Measurements from ENCODE around the gene PPP2R2C. TPM values are rescaled to one million over a fixed set of nuclear protein-coding genes. Genes with fewer than 3 reads are reported as not detected.

PPP2R2C gene
- total and polyA plus RNA-seq, 7 experiments from 2014 or later, result not detected

DNA sequence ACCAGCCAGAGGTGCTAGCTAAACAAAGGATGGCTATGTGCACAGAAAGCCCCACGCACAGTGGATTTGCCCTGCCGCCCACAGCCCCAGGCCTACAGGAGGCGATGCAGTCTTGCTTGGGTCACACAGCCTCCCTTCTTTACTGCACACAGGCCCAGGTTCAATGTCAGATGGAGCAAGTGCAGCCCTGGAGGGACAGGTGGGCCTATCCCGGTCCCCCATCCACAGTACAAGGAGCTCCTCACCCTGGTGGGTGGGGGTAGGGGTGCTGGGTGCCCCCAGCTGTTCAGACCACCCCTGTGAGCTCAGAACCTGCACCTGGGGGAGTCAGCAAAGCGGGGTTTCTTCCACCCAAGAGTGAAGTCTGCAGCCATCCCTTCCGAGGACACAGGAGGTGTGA lies 114.9 kb downstream of the PPP2R2C start:
- CTCF ChIA-PET, result no interaction called here
- H3K36me3 Mint-ChIP-seq, result no peaks in the 10 kb centered on the region
- peaks cover 0 to 7% (median 0%) of the 10 kb centered on the region in 7 donors for H3K4me1 Mint-ChIP-seq
- peaks cover 3 to 33% (median 18%) of the 10 kb centered on the region in 5 donors for H3K27me3 Mint-ChIP-seq
- H3K9me3 Mint-ChIP-seq, result peaks cover 0 to 2% (median 0%) of the 10 kb centered on the region in 11 donors
- DNase-seq, result no peak
- no peaks in the 10 kb centered on the region for H3K27me3 ChIP-seq (ENCODE audit: control insufficient read depth in 2 of 2, insufficient read depth in 2 of 2, low read length in 2 of 2)
- no peaks in the 10 kb centered on the region for H3K4me1 ChIP-seq (ENCODE audit: control insufficient read depth in 2 of 2, insufficient read depth in 2 of 2, low read length in 2 of 2)
- POLR2A ChIA-PET, result no interaction called here
- no peak overlapping the region for H3K4me3 ChIP-seq (ENCODE audit: low read length)
- ATAC-seq, result no peak
- H3K36me3 ChIP-seq (ENCODE audit: control insufficient read depth in 2 of 3, insufficient read depth in 3 of 3, low read length in 3 of 3), result no peaks in the 10 kb centered on the region
- H3K27ac ChIP-seq (ENCODE audit: low read depth, low read length), result no peak overlapping the region
- no peak overlapping the region for H3K27ac Mint-ChIP-seq
- intact Hi-C loops (cut with micrococcal nuclease), result no loop called here
- no peaks in the 10 kb centered on the region for H3K9me3 ChIP-seq (ENCODE audit: control insufficient read depth in 2 of 3, low read length in 3 of 3)
- no peak overlapping the region for H3K4me3 Mint-ChIP-seq

DNA sequence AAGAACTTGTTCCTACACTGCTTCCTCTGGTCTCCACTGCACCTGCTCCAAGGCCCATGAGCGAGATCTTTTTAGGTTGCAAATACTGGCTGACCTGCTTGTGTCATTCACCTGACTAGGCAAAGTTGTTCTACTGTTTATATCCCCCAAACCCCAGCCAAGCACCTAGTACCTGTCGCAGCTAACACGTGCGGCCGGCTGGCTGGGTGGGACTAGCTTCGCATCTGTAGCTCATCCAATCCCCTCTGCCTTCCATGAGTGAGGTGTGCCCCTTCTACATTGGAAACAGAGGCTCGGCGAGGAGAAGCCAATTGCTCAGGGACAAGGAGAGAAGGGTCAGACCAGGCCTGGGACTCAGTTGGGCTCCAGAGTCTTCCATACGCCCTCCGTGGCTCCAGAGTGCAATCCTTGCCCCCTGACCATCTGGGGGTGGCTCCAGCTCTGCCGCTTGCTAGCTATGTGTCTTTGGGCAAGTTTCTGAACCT lies 116.3 kb downstream of the PPP2R2C start:
- intact Hi-C loops (cut with micrococcal nuclease), result no loop called here
- Mint-ChIP-seq H3K27ac (no peak overlapping the region), H3K9me3 (peaks cover 0 to 2% (median 0%) of the 10 kb centered on the region in 11 donors), H3K36me3 (no peaks in the 10 kb centered on the region), H3K4me1 (peaks cover 0 to 7% (median 0%) of the 10 kb centered on the region in 7 donors), H3K27me3 (peaks cover 3 to 25% (median 20%) of the 10 kb centered on the region in 5 donors), H3K4me3 (no peak overlapping the region)
- POLR2A ChIA-PET, result no interaction called here
- ATAC-seq (no peak), DNase-seq (no peak)
- H3K36me3 ChIP-seq (ENCODE audit: control insufficient read depth in 2 of 3, insufficient read depth in 3 of 3, low read length in 3 of 3), result no peaks in the 10 kb centered on the region
- CTCF ChIA-PET, result no interaction called here
- H3K4me1 ChIP-seq (ENCODE audit: control insufficient read depth in 2 of 2, insufficient read depth in 2 of 2, low read length in 2 of 2), result no peaks in the 10 kb centered on the region
- no peaks in the 10 kb centered on the region for H3K27me3 ChIP-seq (ENCODE audit: control insufficient read depth in 2 of 2, insufficient read depth in 2 of 2, low read length in 2 of 2)
- no peaks in the 10 kb centered on the region for H3K9me3 ChIP-seq (ENCODE audit: control insufficient read depth in 2 of 3, low read length in 3 of 3)
- H3K27ac ChIP-seq (ENCODE audit: low read depth, low read length), result no peak overlapping the region
- H3K4me3 ChIP-seq (ENCODE audit: low read length), result no peak overlapping the region

DNA sequence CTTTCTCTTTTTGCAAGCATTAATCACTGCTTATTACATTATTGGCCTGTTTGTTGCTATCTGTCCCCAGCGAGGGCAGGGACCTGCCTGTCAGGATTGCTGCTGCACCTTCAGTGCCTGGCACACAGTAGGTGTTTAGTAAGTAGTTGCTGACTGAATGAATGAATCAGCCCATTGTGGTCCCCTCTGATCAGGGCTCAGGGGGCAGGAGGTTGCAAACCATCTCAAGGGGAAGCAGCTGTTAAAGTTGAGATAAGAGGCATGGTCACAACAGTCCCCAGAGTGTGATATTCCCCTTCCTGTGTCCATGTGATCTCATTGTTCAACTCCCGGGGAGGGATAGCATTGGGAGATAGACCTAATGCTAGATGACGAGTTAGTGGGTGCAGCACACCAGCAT lies 117.4 kb downstream of the PPP2R2C start:
- Histone ChIP-seq H3K9me3 (ENCODE audit: control insufficient read depth in 2 of 3, low read length in 3 of 3) (no peaks in the 10 kb centered on the region), H3K36me3 (ENCODE audit: control insufficient read depth in 2 of 3, insufficient read depth in 3 of 3, low read length in 3 of 3) (no peaks in the 10 kb centered on the region), H3K27ac (ENCODE audit: low read depth, low read length) (no peak overlapping the region), H3K27me3 (ENCODE audit: control insufficient read depth in 2 of 2, insufficient read depth in 2 of 2, low read length in 2 of 2) (no peaks in the 10 kb centered on the region), H3K4me3 (ENCODE audit: low read length) (no peak overlapping the region), H3K4me1 (ENCODE audit: control insufficient read depth in 2 of 2, insufficient read depth in 2 of 2, low read length in 2 of 2) (no peaks in the 10 kb centered on the region)
- DNase-seq, result no peak
- Mint-ChIP-seq H3K4me1 (peaks cover 0 to 7% (median 0%) of the 10 kb centered on the region in 7 donors), H3K9me3 (peaks cover 0 to 2% (median 0%) of the 10 kb centered on the region in 11 donors), H3K27me3 (peaks cover 3 to 26% (median 19%) of the 10 kb centered on the region in 5 donors), H3K36me3 (no peaks in the 10 kb centered on the region), H3K27ac (no peak overlapping the region), H3K4me3 (no peak overlapping the region)
- intact Hi-C loops (cut with micrococcal nuclease), result no loop called here
- ChIA-PET CTCF (no interaction called here), POLR2A (no interaction called here)
- no peak for ATAC-seq

DNA sequence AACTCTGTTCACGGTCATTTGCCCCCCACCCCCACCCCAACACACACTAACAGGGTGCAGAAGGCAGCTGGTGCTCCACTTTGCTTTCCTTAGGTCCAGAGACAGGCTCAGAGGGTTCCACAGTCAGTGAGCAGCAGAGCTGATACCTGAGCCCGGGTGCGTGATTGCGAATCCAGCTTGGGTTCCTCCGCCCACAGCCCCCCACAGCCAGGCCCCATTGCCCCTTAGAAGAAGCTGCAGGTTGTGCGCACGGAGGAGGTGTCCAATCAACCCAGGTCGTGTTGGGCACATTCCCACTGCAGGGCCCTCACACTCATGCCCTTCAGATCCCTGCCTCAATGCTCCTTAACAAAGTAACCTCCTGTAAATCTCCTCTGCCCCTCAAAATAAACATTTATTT lies 117.8 kb downstream of the PPP2R2C start:
- Mint-ChIP-seq H3K27ac (no peak overlapping the region), H3K4me1 (peaks cover 0 to 7% (median 0%) of the 10 kb centered on the region in 7 donors), H3K4me3 (no peak overlapping the region), H3K27me3 (peaks cover 3 to 26% (median 19%) of the 10 kb centered on the region in 5 donors), H3K9me3 (peaks cover 0 to 2% (median 0%) of the 10 kb centered on the region in 11 donors), H3K36me3 (no peaks in the 10 kb centered on the region)
- POLR2A ChIA-PET, result no interaction called here
- intact Hi-C loops (cut with micrococcal nuclease), result no loop called here
- H3K4me3 ChIP-seq (ENCODE audit: low read length), result no peak overlapping the region
- H3K9me3 ChIP-seq (ENCODE audit: control insufficient read depth in 2 of 3, low read length in 3 of 3), result no peaks in the 10 kb centered on the region
- ATAC-seq, result no peak
- CTCF ChIA-PET, result no interaction called here
- no peaks in the 10 kb centered on the region for H3K36me3 ChIP-seq (ENCODE audit: control insufficient read depth in 2 of 3, insufficient read depth in 3 of 3, low read length in 3 of 3)
- no peaks in the 10 kb centered on the region for H3K27me3 ChIP-seq (ENCODE audit: control insufficient read depth in 2 of 2, insufficient read depth in 2 of 2, low read length in 2 of 2)
- no peak overlapping the region for H3K27ac ChIP-seq (ENCODE audit: low read depth, low read length)
- DNase-seq, result no peak
- no peaks in the 10 kb centered on the region for H3K4me1 ChIP-seq (ENCODE audit: control insufficient read depth in 2 of 2, insufficient read depth in 2 of 2, low read length in 2 of 2)

DNA sequence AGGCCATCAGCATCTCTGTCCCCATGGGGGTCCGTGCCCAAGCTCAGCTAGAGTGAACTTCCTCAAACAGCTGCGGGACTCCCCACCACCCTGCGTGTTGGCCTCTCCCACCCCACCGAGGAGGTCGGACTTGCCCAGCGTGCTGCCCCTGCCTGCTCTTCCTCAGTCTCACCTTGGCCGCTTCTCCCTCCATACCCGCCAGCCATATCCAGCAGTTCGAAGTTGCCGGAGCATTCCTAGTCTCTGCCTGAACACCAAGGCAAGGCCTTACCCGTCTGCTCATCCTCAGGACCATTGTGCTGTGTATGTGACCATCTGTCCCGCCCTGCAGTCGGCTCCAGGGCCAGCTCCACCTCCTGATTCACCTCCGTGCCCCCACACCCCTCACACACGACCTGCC lies 118.3 kb downstream of the PPP2R2C start:
- peaks cover 3 to 26% (median 19%) of the 10 kb centered on the region in 5 donors for H3K27me3 Mint-ChIP-seq
- H3K4me1 Mint-ChIP-seq, result peaks cover 0 to 7% (median 0%) of the 10 kb centered on the region in 7 donors
- Histone ChIP-seq H3K27me3 (ENCODE audit: control insufficient read depth in 2 of 2, insufficient read depth in 2 of 2, low read length in 2 of 2) (no peaks in the 10 kb centered on the region), H3K27ac (ENCODE audit: low read depth, low read length) (no peak overlapping the region), H3K4me3 (ENCODE audit: low read length) (no peak overlapping the region), H3K4me1 (ENCODE audit: control insufficient read depth in 2 of 2, insufficient read depth in 2 of 2, low read length in 2 of 2) (no peaks in the 10 kb centered on the region), H3K9me3 (ENCODE audit: control insufficient read depth in 2 of 3, low read length in 3 of 3) (no peaks in the 10 kb centered on the region), H3K36me3 (ENCODE audit: control insufficient read depth in 2 of 3, insufficient read depth in 3 of 3, low read length in 3 of 3) (no peaks in the 10 kb centered on the region)
- peaks cover 0 to 2% (median 0%) of the 10 kb centered on the region in 11 donors for H3K9me3 Mint-ChIP-seq
- ATAC-seq (no peak), DNase-seq (no peak)
- intact Hi-C loops (cut with micrococcal nuclease), result no loop called here
- ChIA-PET POLR2A (no interaction called here), CTCF (no interaction called here)
- no peaks in the 10 kb centered on the region for H3K36me3 Mint-ChIP-seq
- no peak overlapping the region for H3K4me3 Mint-ChIP-seq
- no peak overlapping the region for H3K27ac Mint-ChIP-seq

DNA sequence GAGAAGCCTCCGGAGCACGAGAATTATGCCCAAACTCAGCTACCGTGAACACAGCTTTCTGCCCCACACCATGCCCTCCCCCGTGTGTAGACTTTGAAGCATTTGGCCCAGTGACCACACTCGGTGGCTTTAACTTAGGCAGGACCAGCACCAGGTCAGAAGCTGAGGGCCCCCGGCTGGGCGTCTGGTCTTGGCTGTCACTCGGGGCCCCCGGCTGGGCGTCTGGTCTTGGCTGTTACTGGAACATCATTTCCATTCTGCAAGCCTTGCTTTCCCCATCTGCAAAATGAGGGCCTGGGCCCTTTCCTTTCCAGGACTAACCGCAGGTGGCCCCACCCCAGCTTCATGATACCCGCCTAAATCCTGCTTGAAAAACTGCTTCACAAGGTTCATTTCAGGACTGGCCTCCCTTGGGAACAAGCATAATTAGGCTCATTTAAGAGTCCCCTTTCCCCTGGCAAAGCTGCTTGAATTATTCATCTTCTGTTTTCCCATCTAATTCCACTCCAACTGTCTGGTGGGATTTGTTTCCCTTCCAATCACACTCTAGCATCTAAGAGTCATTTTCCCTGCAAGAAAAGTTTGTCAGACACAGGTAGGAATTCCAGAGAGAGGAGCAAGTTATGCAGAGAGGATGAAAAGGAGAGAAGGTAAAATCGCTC lies 120.3 kb downstream of the PPP2R2C start:
- Histone ChIP-seq H3K9me3 (ENCODE audit: control insufficient read depth in 2 of 3, low read length in 3 of 3) (no peaks in the 10 kb centered on the region), H3K4me1 (ENCODE audit: control insufficient read depth in 2 of 2, insufficient read depth in 2 of 2, low read length in 2 of 2) (no peaks in the 10 kb centered on the region), H3K36me3 (ENCODE audit: control insufficient read depth in 2 of 3, insufficient read depth in 3 of 3, low read length in 3 of 3) (no peaks in the 10 kb centered on the region), H3K27me3 (ENCODE audit: control insufficient read depth in 2 of 2, insufficient read depth in 2 of 2, low read length in 2 of 2) (no peaks in the 10 kb centered on the region), H3K27ac (ENCODE audit: low read depth, low read length) (no peak overlapping the region), H3K4me3 (ENCODE audit: low read length) (no peak overlapping the region)
- Mint-ChIP-seq H3K4me3 (no peak overlapping the region), H3K27me3 (peaks cover 0 to 33% (median 19%) of the 10 kb centered on the region in 5 donors), H3K36me3 (no peaks in the 10 kb centered on the region), H3K9me3 (no peaks in the 10 kb centered on the region), H3K4me1 (peaks cover 0 to 7% (median 0%) of the 10 kb centered on the region in 7 donors), H3K27ac (no peak overlapping the region)
- DNase-seq, result no peak
- ChIA-PET POLR2A (no interaction called here), CTCF (no interaction called here)
- ATAC-seq, result no peak
- intact Hi-C loops (cut with micrococcal nuclease), result no loop called here
